Measurements from ENCODE around the gene SLAMF1.

DNA sequence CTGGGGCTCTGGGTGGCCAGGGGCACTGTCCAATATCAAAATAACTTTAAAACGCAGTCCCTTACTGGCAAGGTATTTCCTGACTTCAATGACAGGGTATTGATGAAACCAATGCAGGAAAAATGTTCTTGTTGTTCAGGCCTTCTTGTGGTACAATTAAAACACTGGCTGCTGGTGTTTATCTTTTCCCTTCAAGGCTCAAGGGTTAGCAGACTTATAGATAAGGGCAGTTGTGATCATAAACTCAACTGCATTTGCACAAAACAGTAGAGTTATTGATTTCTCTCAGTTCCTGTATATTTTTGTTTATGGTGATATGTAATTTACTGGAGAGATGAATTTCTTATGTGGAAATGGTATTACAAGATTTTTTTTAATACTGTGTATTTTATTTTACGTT lies 64.9 kb downstream of the SLAMF1 start:
- TF ChIP-seq, protein P1, sequence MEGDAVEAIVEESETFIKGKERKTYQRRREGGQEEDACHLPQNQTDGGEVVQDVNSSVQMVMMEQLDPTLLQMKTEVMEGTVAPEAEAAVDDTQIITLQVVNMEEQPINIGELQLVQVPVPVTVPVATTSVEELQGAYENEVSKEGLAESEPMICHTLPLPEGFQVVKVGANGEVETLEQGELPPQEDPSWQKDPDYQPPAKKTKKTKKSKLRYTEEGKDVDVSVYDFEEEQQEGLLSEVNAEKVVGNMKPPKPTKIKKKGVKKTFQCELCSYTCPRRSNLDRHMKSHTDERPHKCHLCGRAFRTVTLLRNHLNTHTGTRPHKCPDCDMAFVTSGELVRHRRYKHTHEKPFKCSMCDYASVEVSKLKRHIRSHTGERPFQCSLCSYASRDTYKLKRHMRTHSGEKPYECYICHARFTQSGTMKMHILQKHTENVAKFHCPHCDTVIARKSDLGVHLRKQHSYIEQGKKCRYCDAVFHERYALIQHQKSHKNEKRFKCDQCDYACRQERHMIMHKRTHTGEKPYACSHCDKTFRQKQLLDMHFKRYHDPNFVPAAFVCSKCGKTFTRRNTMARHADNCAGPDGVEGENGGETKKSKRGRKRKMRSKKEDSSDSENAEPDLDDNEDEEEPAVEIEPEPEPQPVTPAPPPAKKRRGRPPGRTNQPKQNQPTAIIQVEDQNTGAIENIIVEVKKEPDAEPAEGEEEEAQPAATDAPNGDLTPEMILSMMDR (IDR thresholded peaks at IDR 0.05) = no peak
- no peak for TF ChIP-seq POLR2A (IDR thresholded peaks at IDR 0.05)

Measured in vagina (tissue), 2 donors.